ENCODE results near the gene KRT86. TPM values are rescaled to one million over a fixed set of nuclear protein-coding genes. Genes with fewer than 3 reads are reported as not detected.

The KRT86 gene
- total RNA-seq, 1 donor from 2014 or later: not detected

DNA sequence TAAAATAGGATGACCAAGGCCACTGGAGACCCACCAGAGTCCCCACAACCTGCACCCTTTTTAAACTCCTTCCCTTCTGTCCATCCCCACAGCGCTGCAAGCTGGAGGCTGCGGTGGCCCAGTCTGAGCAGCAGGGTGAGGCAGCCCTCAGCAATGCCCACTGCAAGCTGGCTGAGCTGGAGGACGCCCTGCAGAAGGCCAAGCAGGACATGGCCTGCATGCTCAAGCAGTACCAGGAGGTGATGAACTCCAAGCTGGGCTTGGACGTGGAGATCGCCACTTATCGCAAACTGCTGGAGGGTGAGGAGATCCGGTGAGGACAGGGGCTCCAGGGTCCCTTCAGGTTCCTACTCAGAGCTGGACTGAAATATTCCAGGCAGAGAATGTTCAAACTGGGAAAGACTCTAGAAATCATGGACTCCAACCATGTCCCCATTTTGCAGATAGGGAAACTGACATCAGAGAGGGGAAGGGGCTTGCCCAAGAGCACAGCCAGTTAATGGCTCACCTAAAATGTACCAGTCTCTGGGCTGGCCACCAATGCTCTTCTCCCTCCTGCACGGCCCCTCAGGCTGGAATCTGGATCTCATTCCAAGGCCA, 75.7 kb downstream of the KRT86 start:
- Histone ChIP-seq H3K9ac (no peak overlapping the region), H3K27ac (no peak overlapping the region), H3K36me3 (no peaks in the 10 kb centered on the region), H3K9me3 (ENCODE audit: low read depth) (no peaks in the 10 kb centered on the region), H3K27me3 (no peaks in the 10 kb centered on the region), H2AFZ (replicated peaks) (no peak overlapping the region), H3K4me1 (no peaks in the 10 kb centered on the region), H3K4me3 (no peak overlapping the region), H3K79me2 (ENCODE audit: low read depth) (no peaks in the 10 kb centered on the region), H3F3A (ENCODE audit: low read depth) (no peaks in the 10 kb centered on the region), H3K4me2 (no peak overlapping the region), H4K20me1 (ENCODE audit: low read depth) (no peaks in the 10 kb centered on the region)
- no peak for DNase-seq (ENCODE audit: low spot score)
- no peak for TF ChIP-seq CTCF (IDR thresholded peaks at IDR 0.05)
- no peak for TF ChIP-seq EZH2 (IDR thresholded peaks at IDR 0.05)
- no peak for TF ChIP-seq EZH2phosphoT487 (IDR thresholded peaks at IDR 0.05)
- Mint-ChIP-seq H3K4me3 (no peak overlapping the region), H3K27me3 (ENCODE audit: insufficient read depth, low read depth) (peaks cover 5% of the 10 kb centered on the region), H3K4me1 (peaks cover 5% of the 10 kb centered on the region), H3K9me3 (no peaks in the 10 kb centered on the region), H3K36me3 (no peaks in the 10 kb centered on the region), H3K27ac (no peak overlapping the region)

- H3F3A ChIP-seq (ENCODE audit: low read depth): no peaks in the 10 kb centered on the region
- no peaks in the 10 kb centered on the region for H3K9me3 Mint-ChIP-seq
- no peak overlapping the region for H2AFZ ChIP-seq (replicated peaks)
- no peaks in the 10 kb centered on the region for H3K27me3 ChIP-seq
- no peak overlapping the region for H3K27ac Mint-ChIP-seq
- H3K27me3 Mint-ChIP-seq (ENCODE audit: insufficient read depth, low read depth): peaks cover 6% of the 10 kb centered on the region
- no peak overlapping the region for H3K27ac ChIP-seq
- H4K20me1 ChIP-seq (ENCODE audit: low read depth): no peaks in the 10 kb centered on the region
- H3K36me3 Mint-ChIP-seq: no peaks in the 10 kb centered on the region
- H3K4me3 ChIP-seq: no peak overlapping the region
- H3K4me3 Mint-ChIP-seq: no peak overlapping the region
- DNase-seq (ENCODE audit: low spot score): no peak
- TF ChIP-seq CTCF (IDR thresholded peaks at IDR 0.05) (no peak), EZH2phosphoT487 (IDR thresholded peaks at IDR 0.05) (no peak), EZH2 (IDR thresholded peaks at IDR 0.05) (no peak)
- H3K36me3 ChIP-seq: no peaks in the 10 kb centered on the region
- no peak overlapping the region for H3K4me2 ChIP-seq
- no peaks in the 10 kb centered on the region for H3K4me1 ChIP-seq
- no peaks in the 10 kb centered on the region for H3K79me2 ChIP-seq (ENCODE audit: low read depth)
- H3K9me3 ChIP-seq (ENCODE audit: low read depth): no peaks in the 10 kb centered on the region
- no peak overlapping the region for H3K9ac ChIP-seq
- peaks cover 5% of the 10 kb centered on the region for H3K4me1 Mint-ChIP-seq
Observed at GRCh38 chr12:52350786-52351185, 76.3 kb downstream of the KRT86 start.

GRCh38 chr12:52351196-52352059, 77.0 kb downstream of the KRT86 start:
- TF ChIP-seq EZH2phosphoT487 (IDR thresholded peaks at IDR 0.05): no peak
- TF ChIP-seq CTCF (IDR thresholded peaks at IDR 0.05): no peak
- no peak for TF ChIP-seq EZH2 (IDR thresholded peaks at IDR 0.05)
- Mint-ChIP-seq H3K4me3 (no peak overlapping the region), H3K4me1 (peaks cover 5% of the 10 kb centered on the region), H3K27me3 (ENCODE audit: insufficient read depth, low read depth) (peaks cover 8% of the 10 kb centered on the region), H3K27ac (no peak overlapping the region), H3K36me3 (no peaks in the 10 kb centered on the region), H3K9me3 (no peaks in the 10 kb centered on the region)
- H4K20me1 ChIP-seq (ENCODE audit: low read depth): no peaks in the 10 kb centered on the region
- H3K4me2 ChIP-seq: no peak overlapping the region
- no peak overlapping the region for H3K9ac ChIP-seq
- no peaks in the 10 kb centered on the region for H3K9me3 ChIP-seq (ENCODE audit: low read depth)
- H2AFZ ChIP-seq (replicated peaks): no peak overlapping the region
- no peaks in the 10 kb centered on the region for H3K36me3 ChIP-seq
- H3K27me3 ChIP-seq: no peaks in the 10 kb centered on the region
- H3F3A ChIP-seq (ENCODE audit: low read depth): no peaks in the 10 kb centered on the region
- H3K27ac ChIP-seq: no peak overlapping the region
- no peak for DNase-seq (ENCODE audit: low spot score)
- H3K79me2 ChIP-seq (ENCODE audit: low read depth): no peaks in the 10 kb centered on the region
- no peak overlapping the region for H3K4me3 ChIP-seq
- H3K4me1 ChIP-seq: no peaks in the 10 kb centered on the region
